OCI-LY3 (cell line): ENCODE data around the gene ACTR6.

Source experiments
- EZH2phosphoT487 ChIP-seq: fragments of 200-600 bp; shearing (Covaris generic); IDR thresholded peaks from 2 replicates; pipeline ENCODE4 v1.6.1; 2018; ENCODE audit warnings: antibody characterized with exemption, mixed run types, low read depth
- TF ChIP-seq, protein P1 (sequence below): fragments of 200-600, 300-600 bp; sonication (generic); IDR thresholded peaks from 2 replicates; pipeline ENCODE4 v1.5.1; 2014; ENCODE audit warnings: antibody characterized with exemption, low read length, low read depth

DNA sequence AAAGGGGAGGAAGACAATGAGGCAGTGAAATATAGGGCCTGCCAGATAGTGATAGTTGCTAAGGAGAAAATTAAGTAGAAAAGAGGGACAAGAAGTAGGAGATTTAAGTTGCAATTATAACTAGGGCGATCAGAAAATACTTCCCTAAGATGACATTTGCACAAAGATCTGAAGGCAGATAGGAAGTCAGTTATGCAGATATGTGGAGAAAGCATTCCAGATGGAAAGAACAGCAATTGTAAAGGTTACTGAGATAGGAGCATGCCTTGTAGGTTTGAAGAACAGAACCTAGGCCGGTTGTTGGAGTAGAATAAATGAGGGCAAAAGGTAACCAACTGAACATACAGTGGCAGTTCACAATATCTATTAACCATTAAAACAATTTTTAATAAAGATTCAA is 21.4 kb upstream of the ACTR6 start:
- TF ChIP-seq, protein P1, sequence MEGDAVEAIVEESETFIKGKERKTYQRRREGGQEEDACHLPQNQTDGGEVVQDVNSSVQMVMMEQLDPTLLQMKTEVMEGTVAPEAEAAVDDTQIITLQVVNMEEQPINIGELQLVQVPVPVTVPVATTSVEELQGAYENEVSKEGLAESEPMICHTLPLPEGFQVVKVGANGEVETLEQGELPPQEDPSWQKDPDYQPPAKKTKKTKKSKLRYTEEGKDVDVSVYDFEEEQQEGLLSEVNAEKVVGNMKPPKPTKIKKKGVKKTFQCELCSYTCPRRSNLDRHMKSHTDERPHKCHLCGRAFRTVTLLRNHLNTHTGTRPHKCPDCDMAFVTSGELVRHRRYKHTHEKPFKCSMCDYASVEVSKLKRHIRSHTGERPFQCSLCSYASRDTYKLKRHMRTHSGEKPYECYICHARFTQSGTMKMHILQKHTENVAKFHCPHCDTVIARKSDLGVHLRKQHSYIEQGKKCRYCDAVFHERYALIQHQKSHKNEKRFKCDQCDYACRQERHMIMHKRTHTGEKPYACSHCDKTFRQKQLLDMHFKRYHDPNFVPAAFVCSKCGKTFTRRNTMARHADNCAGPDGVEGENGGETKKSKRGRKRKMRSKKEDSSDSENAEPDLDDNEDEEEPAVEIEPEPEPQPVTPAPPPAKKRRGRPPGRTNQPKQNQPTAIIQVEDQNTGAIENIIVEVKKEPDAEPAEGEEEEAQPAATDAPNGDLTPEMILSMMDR = no peak
- no peak for TF ChIP-seq EZH2phosphoT487
